PFSK-1 (cell line): ENCODE results near the gene RMI2.

Source experiments
- FOXP2 ChIP-seq: optimal IDR thresholded peaks from 2 replicates; pipeline ENCODE3; 2011; ENCODE audit warnings: borderline replicate concordance, control low read depth, inconsistent platforms; ENCODE audit not compliant: insufficient read depth; ENCODE audit errors: extremely low read length, extremely low read depth
- POLR2AphosphoS5 ChIP-seq: IDR thresholded peaks from 2 replicates; pipeline ENCODE4 v1.6.1; 2012; ENCODE audit warnings: low read depth, mild to moderate bottlenecking, control low read depth, low read length, moderate library complexity
- REST ChIP-seq, 2 experiments: IDR thresholded peaks; 2 replicates each; pipeline versions ENCODE4 v1.6.1 to v1.8.0; 2011 to 2012; ENCODE audit warnings: low read depth in 2 of 2, low read length in 2 of 2, control low read depth in 1 of 2, inconsistent platforms in 1 of 2, mild to moderate bottlenecking in 1 of 2, moderate library complexity in 1 of 2; ENCODE audit not compliant: insufficient read depth in 1 of 2
- SIN3A ChIP-seq: IDR thresholded peaks from 2 replicates; pipeline ENCODE4 v1.6.1; 2012; ENCODE audit warnings: mild to moderate bottlenecking, low read length, moderate library complexity, borderline replicate concordance; ENCODE audit not compliant: insufficient read depth
- TAF1 ChIP-seq: IDR thresholded peaks from 2 replicates; pipeline ENCODE4 v1.6.1; 2012; ENCODE audit warnings: low read length, control low read depth, borderline replicate concordance; ENCODE audit not compliant: insufficient read depth

Gene RMI2

GRCh38 chr16:11326737-11327276, 18.5 kb upstream of the RMI2 start:
- TF ChIP-seq TAF1 = no peak
- no peak for TF ChIP-seq POLR2AphosphoS5
- no peak for TF ChIP-seq REST (IDR thresholded peaks at IDR 0.05; ENCODE audit: insufficient read depth in 1 of 2, low read depth in 2 of 2, low read length in 2 of 2)
- TF ChIP-seq SIN3A = no peak
- no peak for TF ChIP-seq FOXP2

- TF ChIP-seq FOXP2 (no peak), TAF1 (no peak), SIN3A (no peak), REST (IDR thresholded peaks at IDR 0.05; ENCODE audit: insufficient read depth in 1 of 2, low read depth in 2 of 2, low read length in 2 of 2) (no peak), POLR2AphosphoS5 (no peak)
Measured at GRCh38 chr16:11327277-11328171, 17.7 kb upstream of the RMI2 start.

GRCh38 chr16:11328172-11329070, 16.8 kb upstream of the RMI2 start:
- TF ChIP-seq SIN3A (peak; percentile 95; the same call in 1 of the 2 replicates), TAF1 (no peak), REST (IDR thresholded peaks at IDR 0.05; ENCODE audit: insufficient read depth in 1 of 2, low read depth in 2 of 2, low read length in 2 of 2) (peak in 1 of 2 experiments; percentile 53; a peak in 1 of 4 replicates), POLR2AphosphoS5 (no peak), FOXP2 (no peak)

- TF ChIP-seq FOXP2 = no peak
- TF ChIP-seq REST (IDR thresholded peaks at IDR 0.05; ENCODE audit: insufficient read depth in 1 of 2, low read depth in 2 of 2, low read length in 2 of 2) = no peak
- no peak for TF ChIP-seq SIN3A
- TF ChIP-seq TAF1 = no peak
- no peak for TF ChIP-seq POLR2AphosphoS5
Measured at GRCh38 chr16:11329071-11329491, 16.2 kb upstream of the RMI2 start.
